HepG2 (cell line): ENCODE measurements around the gene GAS1. TPM values are rescaled to one million over a fixed set of nuclear protein-coding genes. Genes with fewer than 3 reads are reported as not detected.

Experiments
- ATAC-seq: fragments of 200-7000 bp; cut with Tn5 transposase; 3 replicates; pipeline ENCODE4 v1.9.1; 2020; ENCODE audit warnings: mild to moderate bottlenecking, moderate library complexity
- BruUV-seq: library from RNA; stranded (reverse); fragments of 400-500 nt; replicated peaks from 2 replicates; lab custom pipeline; 2021; lab: Mats Ljungman, UMichigan
- CTCF ChIA-PET: fragments of 300-600 bp; formaldehyde crosslinking; extraction: SDS; loops from one replicate; lab custom pipeline; 2021; ENCODE audit warnings: low total read pairs, inconsistent platforms, low intra/inter-chr PET ratio; lab: Yijun Ruan, JAX
- POLR2A ChIA-PET: fragments of 350-600 bp; sonication (Branson Sonifier 250); formaldehyde crosslinking; loops from one replicate; lab custom pipeline; 2020; ENCODE audit warnings: antibody characterized with exemption, inconsistent platforms; lab: Yijun Ruan, JAX
- DNase-seq: peaks from one replicate; pipeline ENCODE4 v3.0.0-alpha.2; 2015; ENCODE audit warnings: low spot score
- FAIRE-seq: peaks from 3 replicates; lab custom pipeline; 2011; peaks lifted over from hg19 to GRCh38; lab: Jason Lieb, UNC
- H2AFZ ChIP-seq: one replicate; pipeline ENCODE4 v1.6.1; 2011; ENCODE audit warnings: low read length, inconsistent platforms
- H3K27ac ChIP-seq: fragments of 300-600 bp; 3 replicates; pipeline ENCODE4 v1.8.0; 2011; ENCODE audit warnings: mixed run types, mild to moderate bottlenecking, mixed read lengths, low read length, inconsistent platforms; ENCODE audit not compliant: insufficient read depth; ENCODE audit errors: extremely low read length
- H3K27me3 ChIP-seq, 2 experiments: fragments of 200-600 bp in 1 of 2; 2 replicates in 1 of 2; 3 replicates in 1 of 2; pipeline versions ENCODE4 v1.6.0 to v1.8.0; 2011; ENCODE audit warnings: low read length in 2 of 2, mild to moderate bottlenecking in 2 of 2, moderate library complexity in 2 of 2, inconsistent platforms in 1 of 2; ENCODE audit not compliant: insufficient read depth in 2 of 2, control insufficient read depth in 1 of 2
- H3K36me3 ChIP-seq, 2 experiments: fragments of 200-600 bp in 1 of 2; replicated peaks in 1 of 2; 2 replicates in 1 of 2; 3 replicates in 1 of 2; pipeline versions ENCODE4 v1.5.1 to v1.8.0; 2011; ENCODE audit warnings: low read length in 2 of 2, inconsistent platforms in 1 of 2; ENCODE audit not compliant: insufficient read depth in 2 of 2, control insufficient read depth in 1 of 2
- H3K4me1 ChIP-seq: 2 replicates; pipeline ENCODE4 v1.5.1; 2012; ENCODE audit warnings: low read length, inconsistent platforms; ENCODE audit not compliant: insufficient read depth
- H3K4me2 ChIP-seq: 2 replicates; pipeline ENCODE4 v1.6.0; 2011; ENCODE audit warnings: low read depth, low read length, inconsistent platforms
- H3K4me3 ChIP-seq, 3 experiments: fragments of 200-600 bp in 1 of 3; sonication (generic), shearing (Covaris generic) in 1 of 3; replicated peaks in 1 of 3; 2 replicates each; pipeline ENCODE4 v1.5.1; 2011 to 2016; ENCODE audit warnings: low read length in 3 of 3, inconsistent platforms in 2 of 3, low read depth in 2 of 3, mild to moderate bottlenecking in 2 of 3, control low read depth in 1 of 3, mixed read lengths in 1 of 3; ENCODE audit not compliant: insufficient read depth in 1 of 3
- H3K79me2 ChIP-seq: one replicate; pipeline ENCODE4 v1.6.1; 2011; ENCODE audit warnings: low read length, inconsistent platforms; ENCODE audit not compliant: insufficient read depth
- H3K9ac ChIP-seq: 2 replicates; pipeline ENCODE4 v1.6.0; 2011; ENCODE audit warnings: mild to moderate bottlenecking, low read depth, low read length, inconsistent platforms; ENCODE audit not compliant: insufficient read depth
- H3K9me3 ChIP-seq: 2 replicates; pipeline ENCODE4 v1.5.1; 2012; ENCODE audit warnings: mild to moderate bottlenecking, low read length
- H4K20me1 ChIP-seq: 2 replicates; pipeline ENCODE4 v1.6.0; 2011; ENCODE audit warnings: inconsistent platforms, mild to moderate bottlenecking, low read length, moderate library complexity; ENCODE audit not compliant: insufficient read depth
- ATF7 ChIP-seq, 2 experiments: fragments of 450-650 bp in 1 of 2; sonication (generic) in 1 of 2; formaldehyde crosslinking in 1 of 2; IDR thresholded peaks; 2 replicates each; pipeline versions ENCODE4 v1.4.0 to v1.6.1; 2016 to 2020; ENCODE audit warnings: antibody characterized with exemption in 1 of 2, mild to moderate bottlenecking in 1 of 2, missing genetic modification reagents in 1 of 2
- GATA4 ChIP-seq: sonication (generic); IDR thresholded peaks from 2 replicates; pipeline ENCODE4 v1.6.1; 2016; ENCODE audit warnings: antibody characterized with exemption, low read depth, borderline replicate concordance
- HMG20A ChIP-seq: IDR thresholded peaks from 2 replicates; pipeline ENCODE4 v1.6.1; 2016; ENCODE audit warnings: borderline replicate concordance
- HNF4A ChIP-seq: sonication (generic); formaldehyde crosslinking; IDR thresholded peaks from 2 replicates; pipeline ENCODE4 v1.4.0; 2020; ENCODE audit warnings: missing genetic modification reagents
- HOXA3 ChIP-seq: sonication (generic); formaldehyde crosslinking; IDR thresholded peaks from 2 replicates; pipeline ENCODE4 v1.5.0; 2020; ENCODE audit warnings: missing genetic modification reagents
- HOXA5 ChIP-seq: sonication (generic); formaldehyde crosslinking; IDR thresholded peaks from 2 replicates; pipeline ENCODE4 v1.4.0; 2020; ENCODE audit warnings: missing genetic modification reagents
- RBM39 ChIP-seq: fragments of 200-400 bp; formaldehyde crosslinking; IDR thresholded peaks from one replicate; pipeline ENCODE4 v1.6.1; 2018; ENCODE audit warnings: antibody characterized with exemption, mild to moderate bottlenecking, low read depth, low read length; ENCODE audit not compliant: poor library complexity, severe bottlenecking
- TERF1 ChIP-seq: sonication (generic); formaldehyde crosslinking; IDR thresholded peaks from 2 replicates; pipeline ENCODE4 v1.8.0; 2022; ENCODE audit warnings: mild to moderate bottlenecking, missing genetic modification reagents, moderate library complexity
- ZBTB39 ChIP-seq: sonication (generic); formaldehyde crosslinking; IDR thresholded peaks from 2 replicates; pipeline ENCODE4 v1.5.0; 2020; ENCODE audit warnings: missing genetic modification reagents
- ZNF17 ChIP-seq: sonication (generic); formaldehyde crosslinking; IDR thresholded peaks from 2 replicates; pipeline ENCODE4 v1.5.0; 2020; ENCODE audit warnings: mild to moderate bottlenecking, missing genetic modification reagents
- ZNF576 ChIP-seq: sonication (generic); formaldehyde crosslinking; IDR thresholded peaks from 2 replicates; pipeline ENCODE4 v1.4.0; 2020; ENCODE audit warnings: mild to moderate bottlenecking, missing genetic modification reagents
- WGBS: methylation state at CpG from one replicate; pipeline ENCODE4 v1.1.6; 2017; ENCODE audit warnings: low lambda C conversion rate; 5-methylcytosine and 5-hydroxymethylcytosine counted together
- in situ Hi-C: cut with HindIII; loops from 2 replicates; pipeline ENCODE4 v1.10.0; 2017; ENCODE audit warnings: low pct_unique_long_range_greater_than_20kb; ENCODE audit not compliant: extremely low pct_ligation_motif_present
- intact Hi-C: fragments of 100-400 bp; cut with micrococcal nuclease; formaldehyde crosslinking; loops from one replicate; pipeline ENCODE4 v1.10.0; 2022; ENCODE audit not compliant: unreplicated experiment
- polyA plus RNA-seq, 8 experiments: library from polyadenylated mRNA; depleted of rRNA in 3 of 8; stranded (reverse) in 7 of 8; unstranded in 1 of 8; fragments of >200 nt; fragmentation: Illumina TruSeq in 4 of 8; extraction: Trizol in 4 of 8; gene quantifications; 2 replicates each; pipeline versions ENCODE4 v1.2.1 to v1.2.3, GENCODE V29; 2011 to 2016; ENCODE audit warnings: low read depth in 4 of 8, missing spikeins in 1 of 8, mixed read lengths in 1 of 8; ENCODE audit not compliant: insufficient read depth in 1 of 8
- total RNA-seq, 5 experiments: library from RNA; depleted of rRNA; stranded (reverse); fragments of >200 nt; fragmentation: Illumina TruSeq; extraction: Trizol; gene quantifications; 2 replicates each; pipeline ENCODE4 v1.2.3, GENCODE V29; 2016; ENCODE audit warnings: low read depth in 1 of 5
- TF ChIP-seq, protein P1 (sequence below): sonication (generic); formaldehyde crosslinking; IDR thresholded peaks from 2 replicates; pipeline ENCODE4 v1.4.0; 2020; ENCODE audit warnings: missing genetic modification reagents
- TF ChIP-seq, protein P2 (sequence below): sonication (generic); formaldehyde crosslinking; IDR thresholded peaks from 2 replicates; pipeline ENCODE4 v1.5.1; 2020; ENCODE audit warnings: mild to moderate bottlenecking, missing genetic modification reagents, moderate library complexity

Gene GAS1
- total and polyA plus RNA-seq, 2 of the 13 experiments (the other 11 are each of a cell fraction or from before 2014, with no cell fraction given), result not detected

DNA sequence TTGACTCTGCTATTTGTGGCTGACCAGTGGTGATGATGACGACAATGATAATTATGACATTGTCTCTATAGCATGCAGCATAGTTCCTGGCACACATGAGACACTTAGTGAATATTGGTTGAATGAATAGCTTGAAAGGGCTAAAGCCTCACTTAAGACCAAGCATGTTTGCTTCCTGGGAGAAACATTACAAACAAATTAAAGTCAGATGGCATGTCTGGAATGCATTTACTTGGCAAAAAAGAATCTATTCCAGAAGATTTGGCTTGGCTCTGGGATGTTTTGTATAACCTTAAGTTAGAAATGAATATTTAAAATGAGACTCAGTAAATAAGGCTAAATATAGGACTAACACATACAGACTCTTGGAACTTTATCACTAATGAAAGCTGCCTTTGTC, 21.6 kb downstream of the GAS1 start (continued):
- TF ChIP-seq TERF1 (CRISPR knock-in tag), result no peak

- intact Hi-C loops (no loop called here), in situ Hi-C loops (no loop called here)
- ATAC-seq (no peak), DNase-seq (no peak), FAIRE-seq (no peak)
- Histone ChIP-seq H3K9ac (no peak overlapping the region), H2AFZ (no peak overlapping the region), H3K9me3 (no peaks in the 10 kb centered on the region), H3K4me3 (no peak overlapping the region), H3K4me1 (no peaks in the 10 kb centered on the region), H3K4me2 (no peak overlapping the region), H3K27ac (no peak overlapping the region), H3K36me3 (no peaks in the 10 kb centered on the region), H4K20me1 (no peaks in the 10 kb centered on the region), H3K79me2 (no peaks in the 10 kb centered on the region), H3K27me3 (peaks cover 0 to 4% of the 10 kb centered on the region in 2 experiments; a peak in 2 of 5 replicates)
- no TSS peak for BruUV-seq
- WGBS, result 26% methylated on average over 5 of the region's 5 CpGs
- ChIA-PET CTCF (no interaction called here), POLR2A (no interaction called here)
- TF ChIP-seq HMG20A, result no peak
- no peak for TF ChIP-seq HOXA5 (CRISPR knock-in tag)
- no peak for TF ChIP-seq ATF7 (IDR thresholded peaks at IDR 0.05)
- no peak for TF ChIP-seq ATF7 (CRISPR knock-in tag; IDR thresholded peaks at IDR 0.05)
- TF ChIP-seq, protein P1, sequence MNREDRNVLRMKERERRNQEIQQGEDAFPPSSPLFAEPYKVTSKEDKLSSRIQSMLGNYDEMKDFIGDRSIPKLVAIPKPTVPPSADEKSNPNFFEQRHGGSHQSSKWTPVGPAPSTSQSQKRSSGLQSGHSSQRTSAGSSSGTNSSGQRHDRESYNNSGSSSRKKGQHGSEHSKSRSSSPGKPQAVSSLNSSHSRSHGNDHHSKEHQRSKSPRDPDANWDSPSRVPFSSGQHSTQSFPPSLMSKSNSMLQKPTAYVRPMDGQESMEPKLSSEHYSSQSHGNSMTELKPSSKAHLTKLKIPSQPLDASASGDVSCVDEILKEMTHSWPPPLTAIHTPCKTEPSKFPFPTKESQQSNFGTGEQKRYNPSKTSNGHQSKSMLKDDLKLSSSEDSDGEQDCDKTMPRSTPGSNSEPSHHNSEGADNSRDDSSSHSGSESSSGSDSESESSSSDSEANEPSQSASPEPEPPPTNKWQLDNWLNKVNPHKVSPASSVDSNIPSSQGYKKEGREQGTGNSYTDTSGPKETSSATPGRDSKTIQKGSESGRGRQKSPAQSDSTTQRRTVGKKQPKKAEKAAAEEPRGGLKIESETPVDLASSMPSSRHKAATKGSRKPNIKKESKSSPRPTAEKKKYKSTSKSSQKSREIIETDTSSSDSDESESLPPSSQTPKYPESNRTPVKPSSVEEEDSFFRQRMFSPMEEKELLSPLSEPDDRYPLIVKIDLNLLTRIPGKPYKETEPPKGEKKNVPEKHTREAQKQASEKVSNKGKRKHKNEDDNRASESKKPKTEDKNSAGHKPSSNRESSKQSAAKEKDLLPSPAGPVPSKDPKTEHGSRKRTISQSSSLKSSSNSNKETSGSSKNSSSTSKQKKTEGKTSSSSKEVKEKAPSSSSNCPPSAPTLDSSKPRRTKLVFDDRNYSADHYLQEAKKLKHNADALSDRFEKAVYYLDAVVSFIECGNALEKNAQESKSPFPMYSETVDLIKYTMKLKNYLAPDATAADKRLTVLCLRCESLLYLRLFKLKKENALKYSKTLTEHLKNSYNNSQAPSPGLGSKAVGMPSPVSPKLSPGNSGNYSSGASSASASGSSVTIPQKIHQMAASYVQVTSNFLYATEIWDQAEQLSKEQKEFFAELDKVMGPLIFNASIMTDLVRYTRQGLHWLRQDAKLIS, result no peak
- TF ChIP-seq HOXA3 (CRISPR knock-in tag), result no peak
- TF ChIP-seq ZNF17, result no peak
- TF ChIP-seq, protein P2, sequence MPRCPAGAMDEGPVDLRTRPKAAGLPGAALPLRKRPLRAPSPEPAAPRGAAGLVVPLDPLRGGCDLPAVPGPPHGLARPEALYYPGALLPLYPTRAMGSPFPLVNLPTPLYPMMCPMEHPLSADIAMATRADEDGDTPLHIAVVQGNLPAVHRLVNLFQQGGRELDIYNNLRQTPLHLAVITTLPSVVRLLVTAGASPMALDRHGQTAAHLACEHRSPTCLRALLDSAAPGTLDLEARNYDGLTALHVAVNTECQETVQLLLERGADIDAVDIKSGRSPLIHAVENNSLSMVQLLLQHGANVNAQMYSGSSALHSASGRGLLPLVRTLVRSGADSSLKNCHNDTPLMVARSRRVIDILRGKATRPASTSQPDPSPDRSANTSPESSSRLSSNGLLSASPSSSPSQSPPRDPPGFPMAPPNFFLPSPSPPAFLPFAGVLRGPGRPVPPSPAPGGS, result no peak
- no peak for TF ChIP-seq GATA4
- no peak for TF ChIP-seq HNF4A
- TF ChIP-seq RBM39, result no peak
- no peak for TF ChIP-seq ZNF576 (CRISPR knock-in tag)
- TF ChIP-seq ZBTB39 (CRISPR knock-in tag), result no peak
These were observed 23.1 kb downstream of the GAS1 start for GRCh38 chr9:86924206-86924605.
